ENCODE results near the gene TRANK1.
A peak's percentile ranks its signal among the peaks of the same experiment; 100 is the strongest.
"Not testable (repeated sequence)": the region's sequence is repeated elsewhere in the genome, so short reads cannot be mapped to it uniquely, and the experiment has no call there.

Gene TRANK1

DNA sequence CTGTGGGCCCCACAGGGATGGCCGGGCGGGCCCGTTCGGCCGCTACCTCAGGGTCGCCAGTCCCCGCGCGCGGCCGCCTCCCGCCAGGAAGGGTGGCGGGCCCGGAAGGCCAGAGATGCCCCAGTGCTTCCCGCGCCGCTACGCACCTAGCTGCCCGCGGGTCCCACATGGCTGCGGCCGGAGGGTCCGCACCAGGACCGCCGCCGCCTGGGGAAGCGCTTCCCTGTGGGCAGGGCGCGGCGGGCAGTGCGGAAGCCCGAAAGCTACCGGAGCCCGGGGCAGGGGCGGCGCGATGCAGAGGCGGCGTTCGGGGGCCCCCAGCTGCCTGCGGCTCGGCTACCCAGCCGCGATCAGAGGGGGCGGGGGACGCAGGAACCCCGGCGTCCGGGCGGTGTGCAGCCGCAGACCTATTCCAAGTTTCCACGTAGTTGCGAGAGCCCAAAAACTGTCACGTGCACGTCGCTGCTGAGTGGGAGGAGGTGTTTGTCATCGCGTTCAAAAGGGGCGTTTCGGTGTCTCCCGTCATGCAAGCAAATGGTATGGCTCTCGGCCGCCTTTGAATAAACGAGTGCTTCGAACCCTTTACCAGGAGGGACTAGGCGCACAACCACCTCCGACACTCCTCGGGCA lies at the start of gene TRANK1:
Gene TRANK1 (minus strand): TSS at position 414 of the 630 bp plus-strand sequence. CDS start 245 bp downstream, at position 169.
- peak; percentile 74 to 83 (median 79) for DNase-seq

DNA sequence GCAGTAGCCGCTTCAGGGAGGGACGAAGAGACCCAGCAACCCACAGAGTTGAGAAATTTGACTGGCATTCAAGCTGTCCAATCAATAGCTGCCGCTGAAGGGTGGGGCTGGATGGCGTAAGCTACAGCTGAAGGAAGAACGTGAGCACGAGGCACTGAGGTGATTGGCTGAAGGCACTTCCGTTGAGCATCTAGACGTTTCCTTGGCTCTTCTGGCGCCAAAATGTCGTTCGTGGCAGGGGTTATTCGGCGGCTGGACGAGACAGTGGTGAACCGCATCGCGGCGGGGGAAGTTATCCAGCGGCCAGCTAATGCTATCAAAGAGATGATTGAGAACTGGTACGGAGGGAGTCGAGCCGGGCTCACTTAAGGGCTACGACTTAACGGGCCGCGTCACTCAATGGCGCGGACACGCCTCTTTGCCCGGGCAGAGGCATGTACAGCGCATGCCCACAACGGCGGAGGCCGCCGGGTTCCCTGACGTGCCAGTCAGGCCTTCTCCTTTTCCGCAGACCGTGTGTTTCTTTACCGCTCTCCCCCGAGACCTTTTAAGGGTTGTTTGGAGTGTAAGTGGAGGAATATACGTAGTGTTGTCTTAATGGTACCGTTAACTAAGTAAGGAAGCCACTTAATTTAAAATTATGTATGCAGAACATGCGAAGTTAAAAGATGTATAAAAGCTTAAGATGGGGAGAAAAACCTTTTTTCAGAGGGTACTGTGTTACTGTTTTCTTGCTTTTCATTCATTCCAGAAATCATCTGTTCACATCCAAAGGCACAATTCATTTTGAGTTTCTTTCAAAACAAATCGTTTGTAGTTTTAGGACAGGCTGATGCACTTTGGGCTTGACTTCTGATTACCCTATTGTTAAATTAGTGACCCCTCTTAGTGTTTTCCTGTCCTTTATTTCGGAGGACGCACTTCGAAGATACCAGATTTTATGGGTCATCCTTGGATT lies 48.8 kb upstream of the TRANK1 start, which contains the start of gene MLH1:
Gene MLH1 (plus strand): TSS at position 193 of the 958 bp plus-strand sequence. CDS start 30 bp downstream, at position 223.
- peak; percentile 92 to 96 (median 94) for DNase-seq

DNA sequence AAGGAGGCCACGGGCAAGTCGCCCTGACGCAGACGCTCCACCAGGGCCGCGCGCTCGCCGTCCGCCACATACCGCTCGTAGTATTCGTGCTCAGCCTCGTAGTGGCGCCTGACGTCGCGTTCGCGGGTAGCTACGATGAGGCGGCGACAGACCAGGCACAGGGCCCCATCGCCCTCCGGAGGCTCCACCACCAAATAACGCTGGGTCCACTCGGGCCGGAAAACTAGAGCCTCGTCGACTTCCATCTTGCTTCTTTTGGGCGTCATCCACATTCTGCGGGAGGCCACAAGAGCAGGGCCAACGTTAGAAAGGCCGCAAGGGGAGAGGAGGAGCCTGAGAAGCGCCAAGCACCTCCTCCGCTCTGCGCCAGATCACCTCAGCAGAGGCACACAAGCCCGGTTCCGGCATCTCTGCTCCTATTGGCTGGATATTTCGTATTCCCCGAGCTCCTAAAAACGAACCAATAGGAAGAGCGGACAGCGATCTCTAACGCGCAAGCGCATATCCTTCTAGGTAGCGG lies 48.0 kb upstream of the TRANK1 start, which contains the start of gene EPM2AIP1:
Gene EPM2AIP1 (minus strand): TSS at position 326 of the 520 bp plus-strand sequence. CDS start 54 bp downstream, at position 272.
- DNase-seq: peak; percentile 98 to 100 (median 100)

DNA sequence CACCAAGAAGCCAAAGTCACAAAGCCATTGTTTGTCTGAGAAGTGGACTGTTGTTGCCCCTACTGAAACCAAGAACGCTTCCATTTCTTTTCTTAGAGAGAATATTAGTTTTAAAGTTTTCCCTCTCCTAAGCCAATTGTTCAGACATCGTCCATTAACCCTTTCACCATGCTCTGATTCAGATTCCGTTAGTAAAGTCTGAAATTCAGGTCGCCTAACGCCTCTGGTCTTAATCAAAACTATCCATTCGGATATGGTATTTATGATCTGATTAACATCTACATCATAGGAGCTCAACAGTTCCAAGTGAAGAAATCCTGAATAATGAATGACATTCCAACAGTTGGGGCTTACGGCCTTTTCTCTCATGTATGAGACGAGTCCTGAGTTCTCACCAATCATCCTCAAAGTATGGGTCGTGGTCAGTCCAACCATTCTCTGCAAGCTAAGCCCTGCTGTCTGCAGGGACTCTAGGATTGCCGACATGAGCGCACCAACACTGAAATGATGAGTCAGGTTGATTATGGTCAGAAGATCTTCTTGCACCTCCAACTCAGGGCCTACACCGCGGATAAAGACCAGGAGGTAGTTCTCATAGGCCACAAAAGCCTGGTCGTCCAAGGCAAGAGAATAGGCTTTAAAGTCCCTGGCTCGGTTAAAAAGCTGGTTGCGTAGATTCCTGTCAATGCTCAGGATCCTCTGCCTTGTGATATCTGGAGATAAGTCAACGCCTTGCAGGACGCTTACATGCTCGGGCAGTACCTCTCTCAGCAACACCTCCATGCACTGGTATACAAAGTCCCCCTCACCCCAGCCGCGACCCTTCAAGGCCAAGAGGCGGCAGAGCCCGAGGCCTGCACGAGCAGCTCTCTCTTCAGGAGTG lies 47.3 kb upstream of the TRANK1 start:
- peak; percentile 36 to 53 (median 39) for DNase-seq

DNA sequence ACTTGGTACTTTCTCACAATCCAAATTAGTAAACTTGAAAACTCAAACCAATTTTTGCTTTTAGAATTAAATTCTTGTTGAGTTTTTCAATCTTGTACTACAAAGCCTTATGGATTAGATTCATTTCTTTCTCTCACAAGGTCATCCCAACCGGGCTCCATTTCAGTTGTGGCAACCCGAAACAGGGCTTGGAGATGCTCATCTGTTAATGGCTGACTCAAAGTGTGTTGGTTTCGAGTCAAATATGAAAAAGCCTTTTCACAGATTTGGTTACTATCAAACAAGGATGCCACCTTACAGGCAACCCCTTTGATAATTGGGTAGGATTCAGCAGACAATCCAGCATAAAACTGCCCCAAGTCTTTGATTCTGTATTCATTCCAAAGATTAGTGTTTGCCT lies 46.3 kb upstream of the TRANK1 start:
- DNase-seq: no peak

DNA sequence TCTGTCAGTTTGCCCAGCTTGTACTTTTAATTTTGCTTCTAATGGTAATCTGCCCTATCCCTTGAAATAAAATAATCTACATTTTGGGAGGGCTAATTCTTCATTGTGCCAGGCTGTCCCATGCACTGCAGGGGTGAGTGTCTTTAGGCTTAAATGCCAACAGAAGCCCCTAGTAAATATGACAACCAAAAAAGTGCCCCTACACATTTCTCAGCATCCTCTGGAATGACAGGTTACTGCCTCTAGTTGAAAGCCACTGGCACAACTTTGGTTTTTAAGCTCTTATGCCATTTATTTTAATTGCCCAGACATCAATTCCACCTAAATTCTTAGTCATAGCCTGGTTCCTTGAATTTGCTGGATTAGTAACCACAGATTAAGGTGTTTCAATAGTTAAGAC lies 44.7 kb upstream of the TRANK1 start:
- no peak for DNase-seq

DNA sequence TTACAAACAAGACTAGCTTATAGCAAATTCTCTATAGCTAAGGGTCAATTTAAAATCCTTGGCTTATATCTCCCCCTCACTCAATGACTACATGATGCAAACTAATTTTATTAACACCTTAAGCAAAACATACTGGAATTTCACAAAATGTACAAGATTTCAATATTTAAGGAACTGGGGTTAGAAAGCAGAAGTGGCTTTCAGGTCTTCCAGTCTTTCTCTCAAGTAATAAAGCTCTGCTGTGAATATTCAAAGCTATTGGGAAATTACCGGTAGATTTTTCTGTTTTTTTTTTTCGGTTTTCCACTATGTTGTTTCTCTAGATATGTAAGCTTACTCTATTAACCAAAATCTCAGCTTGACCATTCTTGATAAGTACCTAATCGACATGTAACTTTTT lies 44.2 kb upstream of the TRANK1 start:
- peak; percentile 60 to 92 (median 87) for DNase-seq

DNA sequence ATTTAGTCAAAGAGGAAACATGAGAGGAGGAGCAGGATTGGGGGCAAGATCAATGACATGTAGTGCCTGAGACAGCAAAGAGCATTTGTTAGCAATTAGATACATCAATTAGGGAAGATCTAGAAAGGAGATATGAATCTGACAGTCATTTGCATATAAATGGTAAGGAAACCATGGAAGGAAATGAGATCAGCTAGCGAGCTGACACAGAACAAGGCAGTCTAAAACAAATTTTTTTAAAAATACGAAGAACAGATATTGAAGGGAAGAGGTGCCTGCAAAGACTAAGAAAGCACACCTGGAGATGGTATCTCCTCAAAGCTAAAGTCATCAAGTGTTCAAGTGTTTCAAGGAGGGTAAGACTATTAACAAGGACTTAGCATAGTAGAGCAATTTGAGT lies 43.5 kb upstream of the TRANK1 start:
- DNase-seq: peak in 1 of 3 donors; percentile 38

DNA sequence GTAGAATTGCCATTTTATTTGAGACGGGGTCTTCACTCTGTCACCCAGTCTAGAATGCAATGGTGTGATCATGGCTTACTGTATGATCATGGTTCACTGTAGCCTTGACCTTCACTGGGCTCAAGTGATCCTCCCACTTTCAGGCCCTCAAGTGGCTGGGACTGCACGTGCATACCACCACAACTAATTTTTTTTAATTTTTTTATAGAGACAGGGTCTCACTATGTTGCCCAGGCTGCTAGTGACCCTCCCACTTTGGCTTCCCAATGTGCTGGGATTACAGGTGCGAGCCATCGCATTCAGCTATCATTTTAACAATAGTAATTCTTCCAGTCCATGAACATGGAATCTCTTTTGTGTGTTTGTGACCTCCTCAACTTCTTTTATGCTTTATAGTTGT lies 36.2 kb upstream of the TRANK1 start:
- DNase-seq: no peak

DNA sequence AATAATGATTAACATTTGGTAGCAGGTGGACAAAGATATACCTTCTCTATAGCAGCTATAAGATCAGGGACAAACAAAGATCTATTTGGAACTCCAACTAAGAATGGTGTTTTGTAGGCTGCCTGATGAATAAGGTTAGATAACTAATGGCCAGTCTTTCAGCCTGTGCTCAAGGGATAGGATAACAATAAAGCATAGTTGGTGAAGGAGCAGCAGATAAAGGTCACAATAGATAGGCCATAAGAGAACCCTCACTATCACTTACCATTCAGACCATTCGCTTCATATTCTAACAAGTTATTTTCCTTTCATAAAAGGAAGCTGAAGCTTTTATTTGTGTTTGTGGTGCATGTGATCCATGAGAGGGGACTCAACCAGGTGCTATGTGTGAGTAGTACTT lies 28.3 kb upstream of the TRANK1 start:
- no peak for DNase-seq

DNA sequence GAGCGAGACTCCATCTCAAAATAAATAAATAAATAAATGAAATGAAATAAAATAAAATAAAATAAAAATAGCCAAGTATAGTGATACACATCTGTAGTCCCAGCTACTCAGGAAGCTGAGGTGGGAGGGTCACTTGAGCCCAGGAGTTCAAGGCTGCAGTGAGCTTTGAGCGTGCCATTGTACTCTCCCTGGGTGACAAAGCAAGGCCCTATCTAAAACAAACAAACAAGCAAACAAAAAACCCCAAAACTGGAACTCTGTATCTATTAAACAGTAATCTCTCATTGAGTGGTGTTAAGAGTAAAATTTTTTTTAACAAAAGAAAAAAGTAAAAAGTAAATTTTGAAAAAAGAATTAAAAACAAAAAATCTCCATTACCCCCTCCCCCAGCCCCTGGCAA lies 27.3 kb upstream of the TRANK1 start:
- no peak for DNase-seq

DNA sequence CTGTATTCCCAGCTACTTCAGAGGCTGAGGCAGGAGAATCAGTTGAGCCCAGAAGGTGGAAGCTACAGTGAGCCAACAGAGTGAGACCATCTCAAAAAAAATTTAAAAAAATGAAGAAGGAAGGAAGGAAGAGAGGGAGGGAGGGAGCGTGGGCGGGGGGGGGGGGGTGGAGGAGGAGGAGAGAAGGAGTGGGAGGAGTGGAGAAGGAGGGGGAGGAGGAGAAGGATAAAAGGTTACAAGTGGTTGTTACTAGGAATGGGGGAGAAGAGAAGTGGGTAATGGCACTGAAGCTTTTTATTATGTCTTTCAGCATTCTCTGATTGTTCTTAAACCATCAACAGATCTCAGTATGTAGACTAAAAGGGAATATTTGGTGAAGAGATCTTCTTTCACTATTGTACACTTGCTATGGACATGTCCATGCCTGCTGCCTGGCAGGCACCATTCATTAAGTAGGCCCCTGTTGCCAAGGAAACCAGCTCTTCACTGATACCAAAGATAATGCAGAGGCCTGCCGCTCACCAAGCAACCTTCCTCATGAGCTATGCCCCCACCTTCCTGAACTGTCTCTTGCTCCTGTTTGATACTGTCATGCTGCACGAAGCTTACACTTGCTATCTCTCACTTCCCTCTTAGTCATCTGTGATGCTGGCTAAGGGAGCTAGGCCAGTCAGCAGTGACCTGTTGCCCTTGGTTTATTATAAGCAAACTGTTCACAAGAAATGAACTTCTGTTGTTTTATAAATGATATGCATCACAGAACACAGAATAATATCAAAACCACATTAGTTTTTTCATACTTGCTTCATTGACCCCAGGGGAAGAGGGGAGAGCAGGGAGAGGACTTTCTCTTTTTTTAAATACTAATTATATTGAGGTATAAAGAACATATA lies 24.9 kb upstream of the TRANK1 start:
- DNase-seq: peak; percentile 67 to 81 (median 77)

DNA sequence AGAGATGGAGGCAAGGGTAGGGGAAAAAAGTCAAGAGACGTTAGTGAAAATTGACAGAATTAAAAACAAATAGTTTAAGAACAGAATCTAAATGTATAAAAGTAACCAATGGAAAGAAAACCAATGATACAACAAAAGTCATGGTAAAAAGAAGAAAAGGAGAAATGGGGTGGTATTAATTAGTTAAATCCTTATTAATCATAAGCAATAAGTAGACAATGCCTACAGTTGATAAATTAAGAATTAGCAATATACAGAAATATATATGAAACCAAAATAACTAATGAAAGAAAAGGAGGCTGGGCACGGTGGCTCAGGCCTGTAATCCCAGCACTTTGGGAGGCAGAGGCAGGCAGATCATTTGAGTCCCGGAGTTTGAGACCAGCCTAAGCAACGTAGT lies 24.2 kb upstream of the TRANK1 start:
- no peak for DNase-seq

DNA sequence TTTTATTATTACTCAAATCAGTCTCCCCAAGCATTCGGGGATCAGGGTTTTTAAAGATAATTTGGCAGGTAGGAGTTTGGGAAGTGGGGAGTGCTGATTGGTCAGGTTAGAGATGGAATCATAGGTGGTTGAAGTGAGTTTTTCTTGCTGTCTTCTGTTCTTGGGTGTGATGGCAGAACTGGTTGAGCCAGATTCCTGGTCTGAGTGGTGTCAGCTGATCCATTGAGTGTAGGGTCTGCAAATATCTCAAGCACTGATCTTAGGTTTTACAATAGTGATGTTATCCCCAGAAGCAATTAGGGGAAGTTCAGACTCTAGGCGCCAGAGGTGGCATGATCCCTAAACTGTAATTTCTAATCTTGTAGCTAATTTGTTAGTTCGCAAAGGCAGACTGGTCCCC lies 20.6 kb upstream of the TRANK1 start:
- DNase-seq: no peak

DNA sequence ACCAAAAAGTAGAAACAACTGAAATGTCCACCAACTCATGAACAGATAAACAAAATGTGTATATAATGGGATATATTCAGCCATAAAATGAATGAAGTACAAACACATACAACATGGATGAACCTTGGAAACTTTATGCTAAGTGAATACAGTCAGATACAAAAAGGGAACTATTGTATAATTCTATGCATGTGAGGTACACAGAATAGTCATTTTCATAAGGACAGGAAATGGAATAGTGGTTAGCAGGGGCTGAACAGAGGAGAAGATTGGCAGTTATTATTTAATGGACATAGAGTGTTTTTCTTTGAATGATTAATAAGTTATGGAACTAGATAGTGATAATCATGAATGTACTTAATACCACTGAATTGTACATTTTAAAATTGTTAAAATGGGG lies 20.0 kb upstream of the TRANK1 start:
- DNase-seq: peak; percentile 17 to 57 (median 57)

DNA sequence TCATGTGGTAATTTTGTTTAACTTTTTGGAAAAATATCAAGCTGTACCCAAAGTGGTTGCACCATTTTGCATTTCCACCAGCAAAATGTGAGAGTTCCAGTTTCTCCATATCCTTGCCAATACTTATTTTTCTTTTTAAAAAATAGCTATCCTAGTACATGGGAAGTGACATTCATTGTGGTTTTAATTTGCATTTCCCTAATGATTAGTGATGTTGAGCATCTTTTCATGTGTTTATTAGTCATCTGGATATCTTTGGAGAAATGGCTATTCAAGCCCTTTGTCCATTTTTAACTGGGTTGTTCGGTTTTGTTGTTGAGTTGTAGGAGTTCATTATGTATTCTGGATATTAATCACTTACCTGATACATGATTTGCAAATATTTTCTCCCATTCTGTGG lies 19.5 kb upstream of the TRANK1 start:
- peak in 2 of 3 donors; percentile 36 to 60 for DNase-seq

DNA sequence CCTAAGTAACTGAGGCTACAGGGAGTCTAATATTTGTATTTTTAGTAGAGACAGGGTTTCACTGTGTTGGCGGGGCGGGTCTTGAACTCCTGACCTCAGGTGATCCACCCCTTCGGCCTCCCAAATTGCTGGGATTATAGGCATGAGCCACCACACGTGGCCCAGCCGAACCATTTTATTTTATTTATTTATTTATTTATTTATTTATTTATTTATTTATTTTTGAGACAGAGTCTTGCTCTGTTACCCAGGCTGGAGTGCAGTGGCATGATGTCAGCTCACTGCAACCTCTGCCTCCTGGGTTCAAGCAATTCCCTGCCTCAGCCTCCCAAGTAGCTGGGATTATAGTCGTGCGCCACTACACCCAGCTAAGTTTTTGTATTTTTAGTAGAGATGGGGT lies 18.2 kb upstream of the TRANK1 start:
- DNase-seq: not testable (repeated sequence)

DNA sequence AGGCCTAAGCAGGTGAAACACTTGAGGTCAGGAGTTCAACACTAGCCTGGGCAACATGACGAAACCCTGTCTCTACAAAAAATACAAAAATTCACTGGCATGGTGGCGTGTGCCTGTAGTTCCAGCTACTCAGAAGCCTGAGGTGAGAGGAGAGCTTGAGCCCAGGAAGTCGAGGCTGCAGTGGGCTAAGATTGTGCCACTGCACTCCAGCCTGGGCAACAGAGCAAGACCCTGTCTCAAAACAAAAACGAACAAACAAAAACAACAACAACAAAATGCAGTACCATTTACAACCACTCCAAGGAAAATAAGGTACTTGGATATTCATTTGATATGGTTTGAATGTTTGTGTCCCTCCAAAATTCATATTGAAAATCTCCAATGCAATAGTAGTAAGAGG lies 15.6 kb upstream of the TRANK1 start:
- no peak for DNase-seq

DNA sequence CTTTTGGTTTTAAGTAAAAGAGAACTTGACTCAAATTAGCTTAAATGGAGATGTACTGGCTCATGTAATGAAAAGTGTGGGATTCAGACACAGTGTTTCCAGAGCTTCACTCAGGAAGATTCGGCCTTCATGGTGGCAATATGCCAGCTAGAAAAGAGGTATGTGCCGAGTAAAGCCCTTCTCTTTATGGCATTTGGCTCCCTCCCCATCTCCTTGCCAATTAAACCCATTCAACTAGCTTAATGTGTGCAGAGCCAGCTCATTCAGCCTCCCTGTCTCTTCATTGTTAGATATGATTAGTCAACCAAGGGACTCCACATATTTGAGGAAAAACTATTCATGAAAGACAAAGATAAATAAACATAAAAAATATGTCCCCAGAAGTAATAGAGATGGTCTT lies 15.0 kb upstream of the TRANK1 start:
- no peak for DNase-seq

DNA sequence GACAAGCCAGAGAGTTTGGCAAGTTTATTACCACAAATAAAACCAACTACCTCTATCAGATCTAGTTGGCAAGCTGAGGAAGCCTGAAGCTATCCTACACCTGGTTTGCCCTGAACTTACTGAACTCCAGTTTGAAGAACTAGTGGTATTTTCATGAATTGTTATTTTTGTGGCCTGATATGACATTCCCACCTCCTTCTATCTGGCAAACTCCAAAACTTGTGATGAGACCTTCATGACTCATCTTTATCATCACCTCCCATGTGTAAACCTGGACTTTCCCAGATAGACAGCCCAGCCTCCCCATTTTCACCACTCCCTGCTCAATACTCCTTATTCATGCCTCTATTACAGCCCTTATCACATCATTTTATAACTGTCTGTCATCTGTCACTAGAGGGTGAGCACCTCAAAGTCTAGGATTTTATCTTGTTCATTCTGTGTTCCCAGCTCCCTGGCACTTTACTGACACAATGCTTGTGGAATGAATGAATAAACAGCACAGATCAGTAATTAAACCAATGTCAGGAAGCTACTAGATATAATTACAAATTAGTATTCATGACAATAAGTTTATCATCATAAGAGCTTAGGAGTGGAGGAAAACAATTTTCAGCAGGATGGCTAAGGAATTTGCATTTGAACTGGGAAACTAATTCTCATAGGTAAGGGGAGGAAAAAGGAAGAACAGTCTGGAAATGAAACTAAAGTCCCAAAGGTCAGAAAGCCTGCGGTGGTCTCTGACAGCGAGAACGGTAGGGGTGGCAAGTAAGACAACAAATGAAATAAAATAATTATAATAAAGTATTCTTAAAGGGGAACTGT lies 13.2 kb upstream of the TRANK1 start:
- DNase-seq: peak; percentile 83 to 92 (median 92)
